Activated naive CD4-positive, alpha-beta T cell treated with anti-CD3 and anti-CD28 coated beads, Interleukin-2, amount 10 ng/mL, durations not matched to agents 7 days and 5 days (primary cell): ENCODE measurements around the gene CRACR2A.

Experiments used
- CTCF ChIA-PET: fragments of 350-600 bp; sonication (Branson Sonifier 250); formaldehyde crosslinking; loops from one replicate; lab custom pipeline; 2021; ENCODE audit warnings: antibody characterized with exemption; lab: Charles Lee
- DNase-seq: peaks from one replicate; pipeline ENCODE4 v3.0.0-alpha.2; 2020
- H3K27ac Mint-ChIP-seq: one replicate; pipeline ENCODE4 v1.8.0; 2021; ENCODE audit warnings: mild to moderate bottlenecking, moderate library complexity, mixed read lengths
- H3K27me3 Mint-ChIP-seq: one replicate; pipeline ENCODE4 v1.8.0; 2021; ENCODE audit warnings: mild to moderate bottlenecking, mixed read lengths
- H3K36me3 Mint-ChIP-seq: one replicate; pipeline ENCODE4 v1.8.0; 2021; ENCODE audit warnings: mixed read lengths
- H3K4me1 Mint-ChIP-seq: one replicate; pipeline ENCODE4 v1.8.0; 2021; ENCODE audit warnings: mixed read lengths
- H3K4me3 Mint-ChIP-seq: one replicate; pipeline ENCODE4 v1.8.0; 2021; ENCODE audit warnings: mild to moderate bottlenecking, moderate library complexity, mixed read lengths
- H3K9me3 Mint-ChIP-seq: one replicate; pipeline ENCODE4 v1.8.0; 2021; ENCODE audit warnings: mixed read lengths

Gene CRACR2A

DNA sequence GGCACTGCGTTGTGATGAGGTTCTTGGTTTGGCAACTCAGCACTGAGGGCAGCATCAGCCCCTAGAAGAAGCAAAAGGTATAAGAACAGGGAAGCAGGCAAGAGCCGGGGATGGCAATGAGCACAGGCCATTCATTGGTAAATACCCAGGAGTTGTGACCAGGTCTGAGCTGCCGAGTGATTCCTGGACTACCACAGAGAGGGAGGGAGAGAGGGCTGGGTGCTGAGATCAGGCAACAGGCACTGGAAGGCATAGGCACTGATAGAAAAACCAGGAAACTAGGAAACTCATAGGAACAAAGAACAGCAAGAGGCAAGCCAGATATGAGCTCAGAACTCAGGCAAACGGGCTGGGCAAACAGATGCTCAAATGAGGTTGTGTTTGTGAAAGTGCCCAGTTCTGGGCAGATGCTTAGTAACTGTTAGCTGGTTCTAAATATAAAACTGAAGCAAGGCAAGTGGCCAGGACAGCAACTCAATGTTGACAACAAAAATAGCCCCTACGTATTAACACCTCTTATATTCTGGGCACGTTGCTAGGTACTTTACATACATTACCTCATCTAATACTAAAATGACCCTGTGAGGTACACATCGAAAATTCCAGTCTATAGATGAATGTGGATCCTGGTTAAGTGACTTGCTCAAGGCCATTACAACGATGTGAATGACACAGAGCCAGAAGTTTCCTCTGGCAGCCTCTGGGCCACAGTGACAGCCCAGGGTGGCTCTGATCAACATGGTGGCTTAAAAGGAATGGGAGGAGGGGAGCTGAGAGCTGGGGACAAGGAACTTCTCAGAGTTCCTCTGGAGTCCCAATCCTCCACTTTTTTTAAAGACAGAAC is 140.8 kb downstream of the CRACR2A start:
- Mint-ChIP-seq H3K4me3 (no peak overlapping the region), H3K36me3 (peaks cover 32% of the 10 kb centered on the region), H3K27me3 (no peaks in the 10 kb centered on the region), H3K4me1 (no peaks in the 10 kb centered on the region), H3K27ac (peak overlapping the region; percentile 25), H3K9me3 (peaks cover 2% of the 10 kb centered on the region)
- CTCF ChIA-PET = no interaction called here
- DNase-seq = no peak

DNA sequence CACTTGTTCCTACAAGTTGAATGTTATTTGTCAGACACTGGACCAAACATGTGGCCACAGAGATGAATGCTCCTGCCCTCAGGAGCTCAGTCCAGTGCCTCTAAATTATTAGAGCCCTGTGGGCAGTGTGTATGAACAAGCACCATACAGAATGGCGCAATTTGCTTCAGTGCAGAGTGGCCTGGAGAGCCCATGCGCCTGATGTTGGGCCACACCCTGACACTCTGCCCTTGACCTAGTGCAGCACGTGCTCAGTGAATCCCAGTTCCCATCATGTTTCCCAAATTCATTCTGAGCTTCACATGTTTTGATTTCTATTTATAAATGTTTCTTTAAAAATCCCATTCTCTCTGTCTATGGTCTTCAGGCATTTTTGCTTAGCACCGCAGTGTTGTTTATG is 145.1 kb downstream of the CRACR2A start:
- peaks cover 13% of the 10 kb centered on the region for H3K36me3 Mint-ChIP-seq
- no peak for DNase-seq
- no peak overlapping the region for H3K4me3 Mint-ChIP-seq
- no peak overlapping the region for H3K27ac Mint-ChIP-seq
- H3K27me3 Mint-ChIP-seq = peaks cover 20% of the 10 kb centered on the region
- H3K4me1 Mint-ChIP-seq = no peaks in the 10 kb centered on the region
- CTCF ChIA-PET = no interaction called here
- H3K9me3 Mint-ChIP-seq = peaks cover 2% of the 10 kb centered on the region

DNA sequence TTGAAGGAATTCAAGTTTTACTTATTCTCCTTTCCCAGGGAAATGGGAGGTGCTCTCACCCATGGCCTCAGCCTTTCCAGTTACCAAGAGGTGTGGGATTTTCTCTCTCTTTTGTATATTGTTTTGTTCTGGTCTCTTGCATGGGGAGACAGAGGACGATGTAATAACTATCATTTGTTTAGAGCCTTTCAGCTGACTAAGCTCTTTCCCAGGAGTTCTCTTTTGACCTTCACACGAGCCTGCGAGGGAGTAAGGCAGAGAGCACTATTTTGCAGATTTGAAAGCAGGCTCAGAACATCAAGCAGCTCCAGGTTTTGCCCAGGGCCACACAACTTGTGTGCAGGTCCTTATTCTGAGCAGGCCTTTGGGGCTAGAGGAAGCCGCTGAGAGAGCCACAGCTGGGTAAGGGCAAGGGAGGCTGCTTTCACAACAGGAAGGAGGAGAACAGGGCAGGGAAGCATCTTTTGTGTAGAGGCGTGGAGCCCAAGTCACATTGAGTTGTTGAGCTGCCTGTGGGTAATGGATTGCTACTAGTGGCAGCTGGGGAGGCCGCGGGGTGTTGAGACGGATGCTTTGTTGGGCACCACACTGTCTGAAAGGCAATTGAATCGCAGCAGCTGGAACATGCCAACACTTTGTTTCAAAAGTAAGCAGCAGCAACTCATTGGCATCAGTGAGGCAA is 145.7 kb downstream of the CRACR2A start:
- Mint-ChIP-seq H3K27ac (no peak overlapping the region), H3K27me3 (peaks cover 20% of the 10 kb centered on the region), H3K4me1 (no peaks in the 10 kb centered on the region), H3K4me3 (no peak overlapping the region), H3K9me3 (peaks cover 2% of the 10 kb centered on the region), H3K36me3 (peaks cover 13% of the 10 kb centered on the region)
- CTCF ChIA-PET = no interaction called here
- no peak for DNase-seq

DNA sequence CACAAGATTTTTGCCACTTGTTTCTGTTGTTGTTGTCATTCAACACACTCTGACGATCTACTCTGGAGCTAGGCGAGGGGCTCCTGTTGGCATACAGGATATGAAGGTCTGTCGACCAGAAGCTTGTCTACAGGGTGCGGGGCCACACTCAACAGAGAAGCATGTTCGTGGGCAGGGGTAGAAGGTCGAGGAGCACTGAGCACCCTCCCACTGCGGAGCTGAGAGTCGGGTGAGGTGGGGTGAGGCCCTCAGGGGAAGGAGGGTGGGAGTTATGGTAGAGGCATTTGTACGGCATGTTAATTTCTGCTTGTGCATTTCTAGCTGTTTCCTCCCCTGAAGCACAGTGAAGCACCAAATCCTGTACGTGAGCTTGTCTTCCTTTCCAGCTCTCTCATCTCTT is 146.8 kb downstream of the CRACR2A start:
- CTCF ChIA-PET = interaction anchor here (0.7 kb wide), 1 partner anchor 16 kb away, joined by 4 read pairs; no protein-coding TSS in a partner anchor
- no peak overlapping the region for H3K27ac Mint-ChIP-seq
- peaks cover 20% of the 10 kb centered on the region for H3K27me3 Mint-ChIP-seq
- no peak overlapping the region for H3K4me3 Mint-ChIP-seq
- no peak for DNase-seq
- H3K9me3 Mint-ChIP-seq = peaks cover 2% of the 10 kb centered on the region
- H3K4me1 Mint-ChIP-seq = no peaks in the 10 kb centered on the region
- peaks cover 11% of the 10 kb centered on the region for H3K36me3 Mint-ChIP-seq

DNA sequence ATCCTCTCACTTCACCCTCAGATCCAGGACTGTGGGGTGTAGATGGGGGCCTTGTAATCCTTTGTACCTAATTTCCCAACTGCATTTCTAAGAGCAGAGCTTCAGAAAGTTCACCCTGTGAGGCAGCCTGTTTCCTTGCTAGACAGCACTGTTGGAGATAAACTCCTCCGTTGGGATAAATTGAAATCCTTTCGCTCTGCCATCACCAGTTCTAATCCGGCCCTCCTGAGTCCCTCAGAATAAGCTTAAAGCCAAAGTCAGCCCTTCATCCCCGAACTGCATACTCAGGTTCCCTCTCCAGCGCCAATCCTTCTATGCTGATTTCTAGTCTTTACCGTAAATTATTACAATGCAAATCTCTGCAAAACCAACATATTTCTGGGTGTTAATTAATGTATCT is 147.2 kb downstream of the CRACR2A start:
- Mint-ChIP-seq H3K36me3 (peaks cover 11% of the 10 kb centered on the region), H3K27ac (no peak overlapping the region), H3K9me3 (peaks cover 2% of the 10 kb centered on the region), H3K4me1 (no peaks in the 10 kb centered on the region), H3K27me3 (peaks cover 20% of the 10 kb centered on the region), H3K4me3 (no peak overlapping the region)
- DNase-seq = no peak
- CTCF ChIA-PET = no interaction called here

DNA sequence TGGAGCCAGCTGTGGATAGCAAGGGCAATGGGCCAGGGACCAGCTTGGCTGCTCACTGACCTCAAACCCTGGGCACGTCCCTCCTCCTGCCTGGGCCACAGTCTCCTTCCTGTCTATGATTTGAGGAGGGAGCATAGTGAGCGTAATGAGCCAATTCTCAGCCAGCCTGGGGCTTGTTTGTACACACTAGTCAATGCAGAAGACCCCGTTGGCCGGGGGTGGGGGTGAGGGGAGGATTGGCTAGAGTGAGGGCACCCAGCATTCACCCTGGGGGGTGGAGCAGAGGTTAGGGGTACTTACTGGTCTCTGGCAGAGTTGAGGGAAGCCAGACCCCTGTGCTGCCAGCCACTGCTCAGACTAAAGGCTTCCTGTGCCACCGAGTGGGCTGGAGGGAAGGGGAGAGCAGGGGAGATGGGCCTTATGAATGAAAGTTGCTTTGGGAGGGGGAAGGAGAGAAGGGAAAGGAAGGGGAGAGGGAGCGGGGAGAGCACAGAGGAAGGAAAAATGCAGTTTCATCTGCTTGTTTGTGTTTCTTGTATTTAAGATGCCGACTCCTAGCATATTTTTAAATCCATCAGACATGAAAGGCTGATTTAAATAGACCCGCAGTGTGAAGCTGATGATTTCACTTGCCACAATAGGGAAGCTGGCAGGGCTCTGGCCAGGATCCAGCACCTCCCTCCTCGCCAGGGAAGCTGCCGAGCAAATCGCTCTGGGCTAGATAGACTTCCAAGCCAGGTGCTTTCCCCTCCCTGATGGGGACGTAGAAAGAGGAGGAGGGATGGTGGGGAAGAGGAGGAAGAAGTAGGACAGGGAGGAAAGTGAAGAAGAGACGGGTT is 147.9 kb downstream of the CRACR2A start:
- Mint-ChIP-seq H3K27me3 (peaks cover 20% of the 10 kb centered on the region), H3K9me3 (peaks cover 2% of the 10 kb centered on the region), H3K36me3 (peaks cover 11% of the 10 kb centered on the region), H3K4me1 (no peaks in the 10 kb centered on the region), H3K27ac (no peak overlapping the region), H3K4me3 (no peak overlapping the region)
- no peak for DNase-seq
- CTCF ChIA-PET = no interaction called here

DNA sequence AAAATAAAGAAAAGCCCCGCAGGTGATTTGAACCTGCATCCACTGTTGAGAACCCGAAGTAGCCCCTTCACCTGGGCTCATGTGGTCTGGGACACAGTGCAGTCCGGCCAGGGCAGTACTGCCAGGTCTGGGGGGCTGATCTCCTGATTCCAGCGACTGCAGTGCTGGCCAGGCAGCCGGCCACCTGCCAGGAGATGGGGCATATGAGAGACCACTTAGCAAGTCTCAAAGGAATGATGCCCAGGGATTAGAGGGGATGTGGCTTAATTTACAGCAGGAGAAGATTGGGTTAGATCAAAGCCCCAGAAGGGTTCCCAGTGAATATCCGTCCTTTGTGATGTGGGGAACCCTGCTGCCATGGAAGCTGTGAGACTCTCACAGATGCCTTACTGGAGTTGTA is 148.6 kb downstream of the CRACR2A start:
- Mint-ChIP-seq H3K4me3 (no peak overlapping the region), H3K27me3 (peaks cover 26% of the 10 kb centered on the region), H3K4me1 (no peaks in the 10 kb centered on the region), H3K36me3 (peaks cover 7% of the 10 kb centered on the region), H3K9me3 (no peaks in the 10 kb centered on the region), H3K27ac (no peak overlapping the region)
- CTCF ChIA-PET = no interaction called here
- DNase-seq = no peak

DNA sequence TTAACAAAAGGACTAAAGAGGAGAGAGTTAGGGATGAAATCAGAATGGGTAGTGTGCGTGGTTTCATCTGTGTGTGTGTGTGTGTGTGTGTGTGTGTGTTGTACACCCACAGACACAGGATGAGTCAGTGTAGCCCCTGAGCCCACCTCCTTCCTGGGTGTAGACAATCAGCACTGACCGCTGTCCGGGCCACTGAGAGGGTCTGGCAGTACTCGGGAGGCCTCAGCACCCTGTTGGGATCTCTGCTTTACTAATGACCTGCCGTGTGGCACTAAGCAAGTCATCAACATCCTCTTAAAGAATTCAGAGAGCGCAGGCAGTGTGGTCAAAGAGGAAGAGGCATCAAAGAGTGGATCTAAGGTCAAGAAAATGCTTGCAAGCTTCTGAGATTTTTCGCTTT is 149.3 kb downstream of the CRACR2A start:
- no peak overlapping the region for H3K27ac Mint-ChIP-seq
- CTCF ChIA-PET = interaction anchor here (0.5 kb wide), 1 partner anchor 76 kb away, joined by 3 read pairs; no protein-coding TSS in a partner anchor

DNA sequence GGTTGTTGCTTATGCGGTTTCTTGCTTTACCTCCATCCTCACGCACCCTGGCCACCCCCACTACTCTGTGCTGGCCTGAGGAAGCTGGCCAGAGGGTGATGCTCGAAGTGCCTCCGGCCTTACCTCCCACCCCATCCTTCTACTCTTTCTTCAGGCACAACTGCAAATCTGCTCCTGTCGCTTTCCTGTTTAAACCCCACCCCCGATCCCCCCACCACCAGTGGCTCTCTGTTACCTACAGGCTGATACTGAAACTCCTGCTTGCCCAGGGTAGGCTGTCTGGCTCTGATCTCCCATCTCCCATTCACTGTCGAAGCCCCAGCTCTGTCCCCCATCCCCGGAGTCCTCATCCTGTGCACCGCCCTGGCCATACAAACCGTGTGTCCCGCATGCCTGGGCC is 150.4 kb downstream of the CRACR2A start:
- Mint-ChIP-seq H3K27ac (no peak overlapping the region), H3K9me3 (no peaks in the 10 kb centered on the region), H3K36me3 (peaks cover 3% of the 10 kb centered on the region), H3K4me3 (no peak overlapping the region), H3K27me3 (peaks cover 34% of the 10 kb centered on the region), H3K4me1 (no peaks in the 10 kb centered on the region)
- CTCF ChIA-PET = interaction anchor here (0.8 kb wide), 2 partner anchors 201 to 302 kb away, joined by 3 read pairs; no protein-coding TSS in a partner anchor
- no peak for DNase-seq

More for the DNA sequence above, 149.3 kb downstream of the CRACR2A start:
- Mint-ChIP-seq H3K4me3 (no peak overlapping the region), H3K36me3 (peaks cover 3% of the 10 kb centered on the region), H3K4me1 (no peaks in the 10 kb centered on the region), H3K9me3 (no peaks in the 10 kb centered on the region), H3K27me3 (peaks cover 30% of the 10 kb centered on the region)
- DNase-seq = no peak

DNA sequence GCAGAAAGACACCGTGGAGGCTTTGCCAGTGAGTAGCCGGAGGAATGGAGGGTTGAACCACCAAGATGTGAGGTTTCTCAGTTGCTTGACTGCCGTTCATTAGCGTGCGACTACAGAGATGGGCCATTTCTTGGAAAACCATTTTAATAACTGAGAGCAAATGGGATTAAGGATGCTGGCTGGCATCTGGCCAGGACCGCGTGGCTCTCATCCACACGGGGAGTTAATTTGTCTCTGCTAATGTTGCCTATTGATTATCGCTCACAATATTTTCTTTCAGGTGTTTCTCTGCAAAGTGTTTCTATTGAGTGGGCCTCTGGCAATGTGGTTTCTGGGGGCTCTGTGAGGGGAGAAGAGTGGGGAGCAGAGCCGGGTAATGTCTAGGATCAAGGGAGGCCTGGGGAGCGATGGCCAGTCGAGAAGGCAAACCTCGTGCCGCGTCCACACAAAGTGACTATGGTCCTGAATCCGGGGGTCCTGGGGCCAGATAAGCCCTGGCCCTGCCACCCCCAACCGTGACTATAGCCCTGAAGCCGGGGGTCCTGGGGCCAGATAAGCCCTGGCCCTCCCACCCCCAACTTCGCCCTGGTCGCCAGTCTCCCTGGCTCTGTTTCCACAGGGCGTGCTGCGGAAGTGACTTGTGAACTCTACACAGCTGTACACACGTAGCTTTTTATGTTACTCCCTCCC is 151.3 kb downstream of the CRACR2A start:
- CTCF ChIA-PET = interaction anchor here (0.8 kb wide), 2 partner anchors 202 to 301 kb away, joined by 3 read pairs; no protein-coding TSS in a partner anchor
- Mint-ChIP-seq H3K4me3 (no peak overlapping the region), H3K4me1 (no peaks in the 10 kb centered on the region), H3K9me3 (no peaks in the 10 kb centered on the region), H3K27ac (no peak overlapping the region), H3K36me3 (no peaks in the 10 kb centered on the region), H3K27me3 (peaks cover 34% of the 10 kb centered on the region)
- DNase-seq = no peak

DNA sequence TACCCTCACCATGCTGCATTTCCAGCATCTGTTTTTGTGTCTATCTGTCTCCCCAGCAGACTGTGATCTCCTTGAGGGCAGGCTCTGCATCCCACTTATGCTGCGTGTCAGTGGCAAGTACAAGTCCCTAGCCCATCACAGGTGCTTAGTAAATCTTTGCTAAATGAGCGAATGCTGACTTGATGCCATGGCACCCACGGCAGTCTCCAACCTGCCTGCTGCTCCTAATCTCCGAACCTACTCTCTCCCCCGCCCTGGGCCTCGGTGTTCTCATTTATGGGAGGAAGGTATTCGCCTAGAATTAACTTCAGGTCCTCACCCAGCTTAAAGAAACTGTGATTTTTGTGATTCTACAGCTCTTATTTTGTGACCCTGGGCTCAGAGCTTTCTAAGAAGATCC is 152.0 kb downstream of the CRACR2A start:
- H3K9me3 Mint-ChIP-seq = no peaks in the 10 kb centered on the region
- peaks cover 35% of the 10 kb centered on the region for H3K27me3 Mint-ChIP-seq
- no peaks in the 10 kb centered on the region for H3K36me3 Mint-ChIP-seq
- H3K4me1 Mint-ChIP-seq = no peaks in the 10 kb centered on the region
- no peak overlapping the region for H3K4me3 Mint-ChIP-seq
- no peak for DNase-seq
- CTCF ChIA-PET = no interaction called here
- H3K27ac Mint-ChIP-seq = no peak overlapping the region

DNA sequence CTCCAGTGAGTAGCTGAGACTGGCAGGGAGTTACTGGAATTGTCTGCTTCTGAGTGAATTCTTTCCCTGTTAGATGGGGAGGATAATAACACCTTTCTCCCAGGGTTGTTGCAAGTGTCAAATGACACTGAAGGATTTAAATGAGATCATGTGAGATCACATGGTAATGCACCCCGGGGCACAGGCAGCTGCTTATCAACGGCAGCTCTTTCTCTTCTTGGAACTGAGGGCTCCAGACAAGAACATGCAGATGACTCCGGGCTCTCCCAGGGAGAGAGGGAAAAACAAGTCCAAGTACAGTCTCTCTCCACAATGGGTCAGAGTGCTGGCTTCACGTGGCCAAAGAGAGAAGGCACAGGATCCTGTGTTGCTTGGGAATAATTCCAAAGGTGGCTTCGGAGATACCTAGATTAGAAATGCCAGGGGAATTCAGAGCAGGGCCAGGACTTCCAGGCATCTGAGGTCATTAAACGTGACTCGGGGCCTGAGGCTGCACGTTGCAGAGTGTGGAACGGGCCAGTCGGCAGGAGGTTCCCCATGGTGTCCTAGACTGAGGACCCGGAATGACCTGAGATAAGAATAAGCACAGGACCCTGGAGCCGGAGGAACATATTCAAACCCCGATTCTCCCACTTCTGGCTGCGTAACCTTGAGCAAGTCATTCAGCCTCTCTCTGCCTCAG is 152.7 kb downstream of the CRACR2A start:
- DNase-seq = no peak
- no peak overlapping the region for H3K27ac Mint-ChIP-seq
- CTCF ChIA-PET = no interaction called here
- H3K4me1 Mint-ChIP-seq = no peaks in the 10 kb centered on the region
- H3K36me3 Mint-ChIP-seq = no peaks in the 10 kb centered on the region
- H3K27me3 Mint-ChIP-seq = peaks cover 33% of the 10 kb centered on the region
- H3K9me3 Mint-ChIP-seq = no peaks in the 10 kb centered on the region
- H3K4me3 Mint-ChIP-seq = no peak overlapping the region
